OCI-LY3 (cell line): ENCODE data around the gene TCIRG1.
A peak's percentile ranks its signal among the peaks of the same experiment; 100 is the strongest.

ENCODE experiments used
- H2AFZ ChIP-seq: fragments of 200-600, 300-600 bp; shearing (Covaris generic); 2 replicates; pipeline ENCODE4 v1.6.0; 2014; ENCODE audit warnings: antibody characterized with exemption, low read depth, low read length
- H3K27ac ChIP-seq: fragments of 200-600, 300-600 bp; sonication (generic); 2 replicates; pipeline ENCODE4 v1.5.1; 2014; ENCODE audit warnings: mild to moderate bottlenecking, low read length, moderate library complexity, mixed read lengths
- H3K27me3 ChIP-seq: fragments of 200-600, 300-600 bp; sonication (generic); 2 replicates; pipeline ENCODE4 v1.6.1; 2014; ENCODE audit warnings: low read depth, low read length, mixed read lengths
- H3K36me3 ChIP-seq: fragments of 200-600, 300-600 bp; sonication (generic); replicated peaks from 2 replicates; pipeline ENCODE3; 2014; ENCODE audit warnings: low read depth, low read length, mixed read lengths
- H3K4me1 ChIP-seq: fragments of 300-600, 200-600 bp; sonication (generic); 2 replicates; pipeline ENCODE4 v1.6.1; 2014; ENCODE audit warnings: low read length, mixed read lengths
- H3K4me2 ChIP-seq: fragments of 200-600, 300-600 bp; sonication (generic); 2 replicates; pipeline ENCODE4 v1.6.1; 2014; ENCODE audit warnings: low read length, mixed read lengths
- H3K4me3 ChIP-seq: fragments of 300-600, 200-600 bp; sonication (generic); 2 replicates; pipeline ENCODE4 v1.5.1; 2014; ENCODE audit warnings: antibody characterized with exemption, mild to moderate bottlenecking, low read length, moderate library complexity
- H3K79me2 ChIP-seq: fragments of 300-600, 200-600 bp; shearing (Covaris generic); 2 replicates; pipeline ENCODE4 v1.6.1; 2014; ENCODE audit warnings: mild to moderate bottlenecking, low read length, mixed read lengths
- H3K9ac ChIP-seq: fragments of 300-600, 200-600 bp; shearing (Covaris generic); 2 replicates; pipeline ENCODE4 v1.6.0; 2014; ENCODE audit warnings: mild to moderate bottlenecking, low read length, moderate library complexity
- H3K9me3 ChIP-seq: fragments of 200-600, 300-600 bp; shearing (Covaris generic); 2 replicates; pipeline ENCODE4 v1.6.1; 2014; ENCODE audit warnings: low read length, mixed read lengths; ENCODE audit not compliant: insufficient read depth
- H4K20me1 ChIP-seq: fragments of 200-600, 300-600 bp; sonication (generic); 2 replicates; pipeline ENCODE4 v1.6.1; 2016; ENCODE audit warnings: low read length, mixed read lengths; ENCODE audit not compliant: insufficient read depth
- EZH2phosphoT487 ChIP-seq: fragments of 200-600 bp; shearing (Covaris generic); IDR thresholded peaks from 2 replicates; pipeline ENCODE4 v1.6.1; 2018; ENCODE audit warnings: antibody characterized with exemption, mixed run types, low read depth
- TF ChIP-seq, protein P1 (sequence below): fragments of 200-600, 300-600 bp; sonication (generic); IDR thresholded peaks from 2 replicates; pipeline ENCODE4 v1.5.1; 2014; ENCODE audit warnings: antibody characterized with exemption, low read length, low read depth

Gene TCIRG1

DNA sequence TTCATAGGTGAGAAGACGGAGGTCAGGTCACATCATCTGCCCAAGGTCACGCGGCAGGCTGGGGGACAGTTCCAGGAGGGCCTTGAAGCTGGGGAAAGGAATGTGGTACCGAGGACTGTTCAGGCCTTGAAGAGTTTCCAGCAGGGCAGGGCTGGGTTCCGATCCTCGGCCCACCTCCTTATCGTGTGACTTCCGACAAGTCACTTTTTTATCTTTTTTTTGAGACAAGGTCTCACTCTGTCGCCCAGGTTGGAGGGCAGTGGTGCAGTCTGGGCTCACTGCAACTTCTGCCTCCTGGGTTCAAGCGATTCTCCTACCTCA, 7.7 kb upstream of the TCIRG1 start:
- peaks cover 11% of the 10 kb centered on the region for H3K36me3 ChIP-seq
- no peaks in the 10 kb centered on the region for H3K27me3 ChIP-seq
- H3K4me3 ChIP-seq = peak overlapping the region; percentile 92
- peak overlapping the region; percentile 95 for H3K9ac ChIP-seq
- H3K4me1 ChIP-seq = peaks cover 16% of the 10 kb centered on the region
- no peaks in the 10 kb centered on the region for H3K9me3 ChIP-seq
- H3K79me2 ChIP-seq = peaks cover 27% of the 10 kb centered on the region
- H4K20me1 ChIP-seq = no peaks in the 10 kb centered on the region
- H3K4me2 ChIP-seq = peak overlapping the region; percentile 87
- H2AFZ ChIP-seq = peak overlapping the region; percentile 58; the same call in 1 of the 2 replicates
- no peak for TF ChIP-seq EZH2phosphoT487
- TF ChIP-seq, protein P1, sequence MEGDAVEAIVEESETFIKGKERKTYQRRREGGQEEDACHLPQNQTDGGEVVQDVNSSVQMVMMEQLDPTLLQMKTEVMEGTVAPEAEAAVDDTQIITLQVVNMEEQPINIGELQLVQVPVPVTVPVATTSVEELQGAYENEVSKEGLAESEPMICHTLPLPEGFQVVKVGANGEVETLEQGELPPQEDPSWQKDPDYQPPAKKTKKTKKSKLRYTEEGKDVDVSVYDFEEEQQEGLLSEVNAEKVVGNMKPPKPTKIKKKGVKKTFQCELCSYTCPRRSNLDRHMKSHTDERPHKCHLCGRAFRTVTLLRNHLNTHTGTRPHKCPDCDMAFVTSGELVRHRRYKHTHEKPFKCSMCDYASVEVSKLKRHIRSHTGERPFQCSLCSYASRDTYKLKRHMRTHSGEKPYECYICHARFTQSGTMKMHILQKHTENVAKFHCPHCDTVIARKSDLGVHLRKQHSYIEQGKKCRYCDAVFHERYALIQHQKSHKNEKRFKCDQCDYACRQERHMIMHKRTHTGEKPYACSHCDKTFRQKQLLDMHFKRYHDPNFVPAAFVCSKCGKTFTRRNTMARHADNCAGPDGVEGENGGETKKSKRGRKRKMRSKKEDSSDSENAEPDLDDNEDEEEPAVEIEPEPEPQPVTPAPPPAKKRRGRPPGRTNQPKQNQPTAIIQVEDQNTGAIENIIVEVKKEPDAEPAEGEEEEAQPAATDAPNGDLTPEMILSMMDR = no peak
- peak overlapping the region; percentile 45 for H3K27ac ChIP-seq

DNA sequence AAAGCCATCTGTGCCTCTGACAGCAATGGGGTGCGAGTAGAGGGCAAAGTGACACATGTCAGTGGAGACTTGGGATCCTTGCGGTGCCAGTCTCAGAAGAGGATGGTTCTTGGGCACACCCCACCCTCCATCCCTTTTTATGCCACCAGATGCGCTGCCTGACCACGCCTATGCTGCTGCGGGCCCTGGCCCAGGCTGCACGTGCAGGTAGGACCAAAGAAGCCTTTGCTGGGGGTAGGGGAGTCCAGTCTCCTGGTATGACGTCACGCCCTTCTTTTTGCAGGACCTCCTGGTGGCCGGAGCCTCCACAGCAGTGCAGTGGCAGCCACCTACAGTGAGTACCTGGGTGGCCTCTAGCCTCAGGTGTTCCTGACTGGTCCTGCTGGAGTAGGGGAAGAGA, 6.8 kb upstream of the TCIRG1 start:
- H3K27ac ChIP-seq = no peak overlapping the region
- no peaks in the 10 kb centered on the region for H4K20me1 ChIP-seq
- no peaks in the 10 kb centered on the region for H3K9me3 ChIP-seq
- TF ChIP-seq EZH2phosphoT487 = no peak
- TF ChIP-seq, protein P1 = no peak
- peaks cover 11% of the 10 kb centered on the region for H3K36me3 ChIP-seq
- no peaks in the 10 kb centered on the region for H3K27me3 ChIP-seq
- peak overlapping the region; percentile 87 for H3K4me2 ChIP-seq
- peaks cover 27% of the 10 kb centered on the region for H3K79me2 ChIP-seq
- peak overlapping the region; percentile 92; the same call in 1 of the 2 replicates for H3K4me3 ChIP-seq
- H3K4me1 ChIP-seq = peaks cover 16% of the 10 kb centered on the region
- H2AFZ ChIP-seq = no peak overlapping the region
- 0 out of 2 replicates have a peak overlapping the region, but pooled peaks have one; percentile 95 for H3K9ac ChIP-seq

DNA sequence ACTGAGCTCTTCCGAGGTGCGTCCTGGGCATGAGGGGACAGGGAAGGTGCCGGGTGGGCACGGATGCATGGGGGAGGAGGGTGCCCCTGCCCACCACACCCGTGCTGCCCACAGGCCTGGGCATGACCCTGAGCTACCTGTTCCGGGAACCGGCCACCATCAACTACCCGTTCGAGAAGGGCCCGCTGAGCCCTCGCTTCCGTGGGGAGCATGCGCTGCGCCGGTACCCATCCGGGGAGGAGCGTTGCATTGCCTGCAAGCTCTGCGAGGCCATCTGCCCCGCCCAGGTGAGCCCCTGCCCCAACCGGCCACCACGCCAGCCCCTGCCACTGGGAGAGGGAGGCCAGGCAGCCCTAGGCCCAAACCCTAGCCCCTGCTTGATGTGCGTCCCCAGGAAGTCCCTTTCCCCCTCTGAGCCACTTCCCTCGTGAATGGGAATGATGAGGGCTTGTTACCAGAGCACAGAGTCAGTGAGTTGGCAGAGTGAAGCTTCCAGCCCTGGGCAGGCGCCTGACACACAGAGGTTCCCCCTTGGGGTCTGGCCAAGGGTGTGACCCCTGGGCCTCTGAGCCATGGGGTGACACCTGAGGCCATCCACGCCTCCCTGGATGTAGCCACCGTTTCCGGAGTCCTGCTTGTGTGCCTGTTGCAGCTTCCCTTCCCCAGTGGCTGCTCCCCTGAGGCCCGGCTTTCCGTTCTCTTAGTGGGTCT, 5.7 kb upstream of the TCIRG1 start:
- H3K4me1 ChIP-seq = peaks cover 19% of the 10 kb centered on the region

DNA sequence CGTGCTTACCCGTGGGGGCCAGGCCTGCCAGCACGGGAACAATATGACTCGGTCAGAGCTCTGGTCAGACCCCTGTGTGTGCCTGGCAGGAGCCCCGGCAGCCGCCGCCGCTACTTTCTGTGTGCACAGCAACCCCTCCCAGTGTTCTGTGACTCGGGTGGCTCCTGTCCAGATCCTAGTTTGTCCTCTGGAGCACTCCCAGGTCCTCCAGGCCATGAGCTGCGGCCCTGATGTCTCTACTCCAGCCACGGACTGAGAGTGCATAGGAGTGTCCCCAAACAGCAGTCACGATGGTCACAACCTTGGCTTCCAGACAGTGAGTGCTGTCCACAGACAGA, 5.1 kb upstream of the TCIRG1 start:
- H2AFZ ChIP-seq = no peak overlapping the region
- no peaks in the 10 kb centered on the region for H3K27me3 ChIP-seq
- H3K4me3 ChIP-seq = no peak overlapping the region
- H3K4me2 ChIP-seq = no peak overlapping the region
- H3K27ac ChIP-seq = no peak overlapping the region
- H3K9me3 ChIP-seq = no peaks in the 10 kb centered on the region
- H3K9ac ChIP-seq = no peak overlapping the region
- peaks cover 11% of the 10 kb centered on the region for H3K36me3 ChIP-seq
- H4K20me1 ChIP-seq = no peaks in the 10 kb centered on the region
- peaks cover 23% of the 10 kb centered on the region for H3K4me1 ChIP-seq
- peaks cover 27% of the 10 kb centered on the region for H3K79me2 ChIP-seq
- TF ChIP-seq, protein P1 = no peak
- TF ChIP-seq EZH2phosphoT487 = no peak

More for the DNA sequence above, 5.7 kb upstream of the TCIRG1 start:
- Histone ChIP-seq H4K20me1 (no peaks in the 10 kb centered on the region), H3K9ac (no peak overlapping the region), H2AFZ (no peak overlapping the region), H3K4me2 (no peak overlapping the region), H3K27ac (no peak overlapping the region), H3K79me2 (peaks cover 27% of the 10 kb centered on the region), H3K4me3 (no peak overlapping the region), H3K9me3 (no peaks in the 10 kb centered on the region), H3K27me3 (no peaks in the 10 kb centered on the region), H3K36me3 (peaks cover 11% of the 10 kb centered on the region)
- TF ChIP-seq, protein P1 = no peak
- TF ChIP-seq EZH2phosphoT487 = no peak
